NCI-H345 treated with DMSO at 0.1 percent for 48 hours (cell line): ENCODE measurements around the gene CDR2.

Source experiments
- DNase-seq: peaks from one replicate; lab custom pipeline; 2025; ENCODE audit not compliant: unreplicated experiment; lab: John Stamatoyannopoulos, UW

Gene CDR2

DNA sequence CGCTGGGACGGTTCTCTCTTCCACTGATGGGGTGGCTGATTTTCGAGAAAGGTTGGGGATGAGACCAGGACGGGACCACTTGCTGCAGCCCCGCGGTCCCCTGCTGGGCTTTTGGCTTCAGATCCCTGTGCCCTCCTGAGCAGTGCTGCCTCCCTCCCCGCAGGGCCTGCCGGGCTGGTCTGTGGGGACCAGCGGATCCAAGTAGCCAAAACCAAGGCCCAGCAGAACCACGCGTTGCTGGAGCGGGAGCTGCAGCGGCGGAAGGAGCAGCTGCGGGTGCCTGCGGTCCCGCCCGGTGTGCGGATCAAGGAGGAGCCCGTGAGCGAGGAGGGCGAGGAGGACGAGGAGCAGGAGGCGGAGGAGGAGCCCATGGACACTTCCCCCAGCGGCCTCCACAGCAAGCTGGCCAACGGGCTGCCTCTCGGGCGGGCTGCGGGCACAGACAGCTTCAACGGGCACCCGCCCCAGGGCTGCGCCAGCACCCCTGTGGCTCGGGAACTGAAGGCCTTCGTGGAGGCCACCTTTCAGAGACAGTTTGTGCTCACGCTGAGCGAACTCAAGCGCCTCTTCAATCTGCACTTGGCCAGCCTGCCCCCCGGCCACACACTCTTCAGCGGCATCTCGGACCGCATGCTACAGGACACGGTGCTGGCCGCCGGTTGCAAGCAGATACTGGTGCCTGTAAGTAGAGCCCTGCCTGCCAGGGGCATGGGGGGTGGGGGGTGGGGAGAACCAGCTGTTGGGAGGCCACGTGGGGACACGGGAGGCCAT lies 48.6 kb downstream of the CDR2 start:
- no peak for DNase-seq

DNA sequence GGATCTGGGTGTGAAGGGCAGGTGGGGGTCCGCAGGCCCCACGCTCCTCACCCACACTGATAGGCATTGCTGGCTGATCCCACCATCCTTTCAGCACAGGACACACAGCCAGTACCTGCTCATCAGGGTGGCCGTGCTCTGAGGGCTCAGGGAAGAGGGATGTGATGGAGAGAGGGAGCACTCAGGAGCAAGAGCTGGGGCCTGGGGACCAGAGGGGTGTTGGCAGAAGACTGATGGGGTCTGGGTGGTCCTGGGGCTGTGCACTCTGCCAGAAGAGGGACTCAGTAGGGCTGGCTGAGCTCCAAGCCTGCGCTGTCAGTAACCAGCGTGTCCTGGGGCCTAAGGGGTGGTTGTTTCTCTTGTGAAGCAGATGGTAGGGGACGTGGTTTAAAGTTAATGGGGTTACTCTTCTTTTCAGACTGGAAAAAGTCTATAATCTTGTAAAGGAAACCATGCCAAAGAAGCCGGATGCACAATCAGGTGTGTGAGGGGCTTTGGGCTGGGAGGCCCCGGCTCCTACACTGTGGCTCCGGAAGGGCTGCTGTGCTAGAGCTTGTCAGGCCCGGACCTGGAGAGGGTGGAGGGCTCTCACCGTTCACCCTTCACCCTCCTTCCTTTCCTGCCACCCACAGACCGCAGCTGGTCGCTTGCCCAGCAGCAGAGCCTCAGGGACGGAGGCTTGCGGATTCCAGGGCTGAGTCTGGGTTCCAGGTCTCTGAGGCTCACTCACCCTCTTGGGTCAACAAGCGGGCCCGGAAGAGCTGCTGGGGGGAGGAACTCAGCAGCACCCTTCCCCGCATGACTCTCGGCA lies 49.4 kb downstream of the CDR2 start:
- no peak for DNase-seq

DNA sequence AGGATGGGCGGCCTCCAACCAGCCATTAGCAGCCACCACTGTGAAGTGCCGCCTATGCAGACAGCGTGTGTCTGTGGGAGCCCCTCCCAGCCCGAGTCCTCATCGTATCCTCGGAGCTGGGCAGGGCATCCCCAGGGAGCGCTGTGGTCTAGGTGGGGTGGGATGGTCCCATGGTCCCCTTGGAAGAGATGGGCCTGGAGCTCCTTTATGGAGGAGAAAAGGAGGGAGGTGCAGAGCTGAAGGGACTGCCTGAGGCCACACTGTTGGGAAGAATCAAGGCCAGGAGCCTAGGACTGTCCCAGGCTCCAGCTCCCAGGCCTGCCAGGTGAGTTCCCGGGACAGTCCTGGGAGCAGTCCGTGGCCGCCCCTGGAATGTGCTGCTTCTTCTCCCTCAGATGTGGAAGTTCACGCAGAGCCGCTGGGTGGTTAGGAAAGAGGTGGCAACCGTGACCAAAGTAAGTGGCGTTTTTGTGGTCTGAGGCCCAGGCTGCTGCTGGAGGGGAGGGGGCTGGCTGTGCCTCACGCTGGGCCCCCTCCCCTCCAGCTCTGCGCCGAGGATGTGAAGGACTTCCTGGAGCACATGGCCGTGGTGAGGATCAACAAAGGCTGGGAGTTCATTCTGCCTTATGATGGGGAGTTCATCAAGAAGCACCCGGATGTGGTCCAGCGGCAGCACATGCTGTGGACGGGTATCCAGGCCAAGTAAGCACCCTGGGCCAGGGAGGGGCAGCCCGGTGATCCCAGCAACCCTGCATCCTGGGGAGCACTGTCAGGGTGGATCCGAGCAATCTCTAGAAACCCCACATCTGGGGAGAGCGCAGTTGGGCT lies 50.2 kb downstream of the CDR2 start:
- no peak for DNase-seq

DNA sequence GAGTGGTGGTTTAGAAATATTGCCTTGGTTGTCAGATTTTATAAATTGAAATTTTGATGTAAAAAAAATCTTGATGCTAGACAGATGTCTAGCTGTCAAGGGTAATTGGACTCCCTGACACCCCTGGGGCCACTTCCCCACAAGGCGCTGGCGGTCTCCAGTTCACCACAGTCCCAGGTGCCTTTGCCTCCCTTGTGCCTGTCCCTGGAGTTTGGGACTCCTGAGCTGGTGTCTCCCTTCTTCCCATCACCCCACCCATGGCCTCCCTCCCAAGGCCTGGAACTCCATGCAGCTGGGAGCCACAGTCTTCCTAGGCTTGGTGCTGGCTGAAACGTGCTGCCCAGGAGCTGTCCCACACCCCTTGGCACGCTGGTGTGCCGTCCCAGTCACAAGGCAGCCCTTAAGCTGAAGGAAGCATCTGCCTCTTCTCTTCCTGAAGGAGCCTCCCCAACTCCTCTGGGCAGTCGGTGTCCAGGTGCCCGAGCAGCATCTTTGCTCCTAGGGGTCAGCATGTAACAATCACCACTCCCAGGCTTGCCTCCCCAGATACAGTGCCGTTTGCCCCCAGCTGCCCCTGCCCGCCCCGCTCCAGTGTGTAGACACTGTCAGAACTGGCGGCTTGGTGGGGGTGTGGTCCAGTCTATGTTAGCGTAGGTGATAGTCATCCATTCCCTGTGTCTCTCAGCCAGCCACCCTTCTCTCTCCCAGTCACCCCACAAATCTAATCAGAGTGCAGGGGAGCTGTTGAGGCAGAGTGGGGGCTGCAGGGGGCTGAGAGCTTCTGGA lies 51.1 kb downstream of the CDR2 start:
- no peak for DNase-seq

DNA sequence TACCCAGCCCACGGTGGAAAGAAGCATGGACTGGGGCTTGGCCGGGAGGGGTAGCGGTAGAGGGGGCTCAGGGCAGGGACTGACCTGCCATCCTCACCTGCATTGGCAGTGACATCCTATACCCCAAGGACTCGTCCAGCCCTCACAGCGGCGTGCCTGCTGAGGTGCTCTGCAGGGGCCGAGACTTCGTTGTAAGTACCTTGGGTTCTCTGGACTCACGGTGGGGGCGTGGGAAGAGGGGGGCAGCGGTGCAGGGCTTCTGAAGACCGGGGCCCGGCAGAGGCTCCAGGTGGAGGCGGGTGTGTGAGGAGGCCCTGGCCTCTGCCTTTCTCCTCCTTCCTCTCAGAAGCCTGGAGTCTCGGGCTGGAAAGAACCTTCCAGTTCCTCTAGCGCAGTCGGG lies 51.7 kb downstream of the CDR2 start:
- DNase-seq, result no peak

DNA sequence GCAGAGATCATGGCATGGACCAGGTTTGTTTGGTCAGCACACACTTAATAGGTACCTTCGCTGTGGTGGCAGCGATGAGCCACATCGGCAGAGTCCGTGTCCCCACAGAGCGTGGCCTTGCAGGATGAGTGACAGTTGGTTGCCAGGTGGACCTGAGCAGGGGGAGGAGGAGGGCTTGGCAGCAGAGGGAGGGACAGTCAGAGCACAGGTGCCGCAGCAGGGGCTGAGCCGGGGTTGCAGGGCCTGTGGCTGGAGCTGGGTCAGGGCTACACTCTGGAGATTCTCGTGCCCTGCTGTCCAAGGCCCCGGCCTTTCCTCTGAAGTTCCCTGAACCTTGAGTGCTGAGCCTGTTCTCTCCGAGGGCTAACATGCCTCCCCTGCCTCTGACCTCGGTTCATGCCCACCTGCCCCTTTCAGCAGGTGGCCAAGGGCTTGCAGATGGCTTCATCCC lies 52.4 kb downstream of the CDR2 start:
- DNase-seq, result no peak

DNA sequence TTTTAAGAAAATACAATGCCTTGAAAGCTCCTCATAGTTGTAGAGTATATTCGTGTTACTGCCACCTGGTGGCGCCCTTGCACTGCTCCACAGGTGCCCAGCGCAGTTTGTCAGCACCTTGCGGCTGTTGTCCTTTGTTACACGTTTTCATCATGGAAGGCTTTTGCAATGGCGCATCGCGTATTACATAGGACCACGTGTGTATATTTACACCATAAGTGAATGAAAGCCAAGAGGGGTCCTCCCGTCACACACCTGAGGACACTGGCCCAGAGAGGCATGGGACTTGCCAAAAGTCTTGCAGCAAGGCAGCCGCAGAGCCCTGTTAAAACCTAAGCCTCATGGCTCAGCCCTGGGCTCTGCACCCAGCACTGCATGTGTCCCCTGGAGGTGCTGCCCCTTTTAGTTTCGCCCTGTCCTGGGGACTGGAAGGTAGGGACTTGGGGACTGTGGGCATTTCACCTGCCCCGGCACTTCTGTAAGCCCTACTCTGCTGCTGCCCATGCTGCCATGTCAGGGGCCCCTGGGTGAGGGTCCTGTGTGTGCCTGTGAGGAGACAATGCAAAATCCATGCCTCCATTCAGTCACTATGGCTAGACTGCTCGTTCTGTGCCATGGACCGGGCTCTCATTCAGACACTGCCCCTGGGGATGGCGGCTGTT lies 52.9 kb downstream of the CDR2 start:
- peak; percentile 17 for DNase-seq

DNA sequence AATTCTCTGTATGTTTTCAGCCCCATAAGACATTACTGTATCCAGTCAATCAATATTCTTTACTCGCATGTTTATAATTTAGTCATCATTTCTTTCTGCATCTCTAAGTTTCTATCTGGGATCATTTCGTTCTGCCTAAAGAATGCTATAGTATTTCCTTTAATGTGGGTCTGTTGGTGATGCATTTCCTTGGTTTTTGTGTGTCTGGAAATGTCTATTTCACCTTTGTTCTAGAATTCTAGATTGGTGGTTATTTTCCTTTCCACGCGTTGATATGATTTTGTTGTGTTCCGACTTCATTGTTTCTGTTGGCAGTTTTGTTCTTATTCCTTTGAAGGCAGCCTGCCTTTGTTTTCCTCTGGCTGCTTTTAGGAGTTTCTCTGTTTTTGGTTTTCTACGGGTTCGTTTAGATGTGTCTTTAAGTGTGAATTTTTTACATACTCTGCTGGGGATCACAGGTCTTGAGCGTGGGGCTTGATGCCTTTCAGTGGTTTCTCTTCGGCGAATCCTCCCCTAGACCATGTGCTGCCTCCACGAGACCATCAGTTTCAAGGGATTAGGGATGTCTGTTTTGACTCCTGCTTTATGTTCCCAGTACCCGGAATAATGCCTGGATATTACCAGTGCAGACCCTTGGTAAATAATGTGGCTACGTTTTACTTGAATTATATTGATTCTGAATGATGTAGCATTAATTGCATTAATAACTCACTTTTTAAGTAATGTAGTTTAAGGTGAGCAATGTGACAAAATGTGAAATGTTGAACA lies 53.7 kb downstream of the CDR2 start:
- DNase-seq, result no peak

DNA sequence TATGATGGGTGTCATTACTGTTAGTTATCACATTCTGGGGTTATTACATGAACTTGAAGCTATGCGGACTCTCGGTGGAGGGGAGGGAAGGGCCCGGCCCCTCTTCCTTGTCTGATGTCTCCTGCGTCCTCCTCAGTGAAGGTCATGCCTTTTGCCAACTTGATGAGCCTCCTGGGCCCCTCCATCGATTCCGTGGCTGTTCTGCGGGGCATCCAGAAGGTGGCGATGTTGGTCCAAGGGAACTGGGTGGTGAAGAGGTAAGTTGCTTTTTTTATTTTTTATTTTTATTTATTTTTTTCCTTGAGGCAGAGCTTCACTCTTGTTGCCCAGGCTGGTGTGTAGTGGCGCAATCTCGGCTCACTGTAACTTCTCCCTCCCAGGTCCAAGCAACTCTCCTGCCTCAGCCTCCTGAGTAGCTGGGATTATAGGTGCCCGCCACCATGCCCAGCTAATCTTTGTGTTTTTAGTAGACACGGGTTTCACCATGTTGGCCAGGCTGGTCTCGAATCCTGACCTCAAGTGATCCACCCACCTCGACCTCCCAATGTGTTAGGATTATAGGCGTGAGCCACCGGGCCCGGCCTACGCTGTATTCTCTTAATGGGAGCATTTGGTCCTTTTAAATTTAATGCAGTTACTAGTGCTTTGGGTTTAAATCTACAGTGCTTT lies 55.6 kb downstream of the CDR2 start:
- no peak for DNase-seq

DNA sequence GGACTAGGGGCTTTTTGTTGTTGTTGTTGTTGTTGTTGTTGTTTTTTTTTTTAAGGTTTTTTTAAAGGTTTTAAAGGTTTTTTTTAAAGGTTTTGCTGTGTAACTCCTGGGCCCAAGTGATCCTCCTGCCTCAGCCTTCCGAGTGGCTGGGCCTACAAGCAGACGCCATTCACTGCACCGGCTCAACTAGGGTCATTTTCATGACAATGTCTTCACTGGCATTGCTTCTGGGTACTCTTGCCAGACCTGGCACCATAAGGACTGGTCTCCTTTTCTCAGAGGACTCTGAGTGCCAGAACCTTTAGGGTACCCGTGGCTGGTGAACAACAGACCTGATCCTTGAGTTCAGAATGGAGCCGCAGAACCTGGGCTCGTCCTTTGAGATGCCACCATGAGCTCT lies 56.8 kb downstream of the CDR2 start:
- DNase-seq, result no peak

DNA sequence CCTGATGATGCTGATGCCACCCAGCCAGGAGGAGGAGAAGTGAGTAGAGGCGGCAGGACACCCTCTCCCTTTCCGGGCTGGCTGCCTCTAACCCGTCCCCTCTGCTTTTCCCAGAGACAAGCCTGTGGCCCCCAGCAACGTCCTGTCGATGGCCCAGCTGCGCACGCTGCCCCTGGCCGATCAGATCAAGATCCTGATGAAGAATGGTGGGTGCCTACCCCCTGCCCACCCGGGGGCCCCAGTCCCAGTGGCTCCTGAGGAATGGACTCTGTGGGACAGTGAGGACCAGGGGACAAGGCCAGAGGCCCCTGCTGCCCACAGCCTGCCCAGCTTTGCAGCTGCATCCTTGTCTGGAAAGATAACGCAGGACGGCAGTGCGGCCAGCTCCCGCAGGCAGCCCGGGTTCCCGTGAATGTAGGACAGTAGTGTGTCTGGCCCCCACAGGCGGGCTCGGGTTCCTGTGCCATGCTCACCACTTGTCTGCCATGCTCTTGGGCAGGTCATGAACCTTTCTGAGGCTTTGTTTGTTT lies 57.4 kb downstream of the CDR2 start:
- DNase-seq, result no peak

DNA sequence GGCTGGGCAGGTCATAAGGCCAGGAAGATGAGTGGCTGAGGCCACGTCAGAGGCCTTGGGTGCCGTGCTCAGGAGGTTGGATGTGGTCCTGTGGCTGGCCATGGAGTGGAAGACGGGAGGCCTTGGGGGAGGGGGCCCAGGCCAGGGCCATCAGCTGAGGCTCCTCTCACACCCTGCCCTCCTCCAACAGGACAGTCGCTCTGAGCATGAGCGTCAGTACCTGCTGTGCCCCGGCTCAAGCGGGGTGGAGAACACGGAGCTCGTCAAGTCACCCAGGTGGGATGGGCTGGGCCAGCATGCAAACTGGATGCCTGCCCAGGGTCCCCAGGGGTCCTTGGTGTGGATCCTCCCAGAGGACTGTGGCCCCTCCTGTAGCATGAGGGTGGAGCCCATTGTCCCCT lies 58.0 kb downstream of the CDR2 start:
- DNase-seq, result no peak

DNA sequence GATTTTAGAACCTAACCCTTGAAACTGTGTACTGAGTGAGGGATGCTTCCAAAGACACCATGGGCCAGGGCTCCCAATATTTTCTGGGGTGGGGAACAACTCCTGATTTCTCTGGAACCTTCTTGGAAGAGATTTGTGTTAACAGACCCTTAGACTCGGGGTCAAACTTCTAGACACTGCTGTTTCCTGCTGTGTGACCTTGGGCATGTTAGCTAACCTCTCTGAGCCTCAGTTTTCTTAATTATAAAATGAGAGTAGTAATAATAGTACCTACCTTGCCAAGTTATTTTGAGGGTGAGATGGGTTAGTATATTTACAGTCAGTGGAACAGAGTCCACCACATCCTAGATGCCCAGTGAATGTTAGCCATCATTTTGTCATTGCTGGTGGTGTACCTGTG lies 58.4 kb downstream of the CDR2 start:
- no peak for DNase-seq

DNA sequence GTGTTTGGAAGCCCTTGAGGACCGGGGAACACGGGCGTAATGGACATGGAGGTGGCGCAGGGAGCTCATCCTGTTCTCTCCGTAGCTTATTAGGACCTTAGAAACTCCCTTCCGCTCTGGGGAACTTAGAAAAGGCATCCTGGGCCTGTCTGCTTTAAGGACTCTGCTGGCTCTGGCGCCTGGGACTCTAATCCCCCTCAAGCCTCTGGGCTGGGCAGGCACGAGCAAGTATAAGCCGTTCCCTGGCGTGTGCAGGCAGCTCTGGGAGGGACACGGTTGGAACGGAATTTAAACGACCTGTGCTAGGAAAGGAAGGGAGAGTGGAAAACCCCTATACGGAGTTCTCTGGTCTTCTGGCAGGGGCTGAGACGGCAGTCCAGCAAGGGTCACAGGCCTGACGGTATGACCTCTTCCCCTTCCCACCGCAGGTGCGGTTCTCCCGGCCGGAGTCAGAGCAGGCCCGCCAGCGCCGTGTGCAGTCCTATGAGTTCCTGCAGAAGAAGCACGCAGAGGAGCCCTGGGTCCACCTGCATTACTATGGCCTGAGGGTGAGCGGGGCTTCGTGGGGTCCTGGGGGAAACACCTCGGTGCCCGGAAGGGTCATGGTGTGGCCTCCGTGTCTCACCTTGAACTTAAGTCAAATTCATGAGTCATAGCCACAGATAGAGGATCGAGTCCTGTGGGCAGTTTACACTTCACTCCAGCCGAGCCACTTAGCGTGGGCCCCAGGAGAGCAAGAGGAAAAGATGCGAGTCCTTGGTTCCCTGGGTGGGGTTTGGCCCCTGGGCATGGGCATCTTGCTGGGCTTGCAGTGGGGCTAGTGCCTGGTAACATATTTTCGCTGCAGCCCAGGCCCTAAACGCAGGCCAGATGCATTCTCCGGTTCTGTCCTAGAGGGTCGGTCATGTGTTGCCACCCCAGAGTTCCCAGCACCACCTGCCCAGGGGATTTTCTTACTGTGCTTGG lies 59.5 kb downstream of the CDR2 start:
- no peak for DNase-seq

DNA sequence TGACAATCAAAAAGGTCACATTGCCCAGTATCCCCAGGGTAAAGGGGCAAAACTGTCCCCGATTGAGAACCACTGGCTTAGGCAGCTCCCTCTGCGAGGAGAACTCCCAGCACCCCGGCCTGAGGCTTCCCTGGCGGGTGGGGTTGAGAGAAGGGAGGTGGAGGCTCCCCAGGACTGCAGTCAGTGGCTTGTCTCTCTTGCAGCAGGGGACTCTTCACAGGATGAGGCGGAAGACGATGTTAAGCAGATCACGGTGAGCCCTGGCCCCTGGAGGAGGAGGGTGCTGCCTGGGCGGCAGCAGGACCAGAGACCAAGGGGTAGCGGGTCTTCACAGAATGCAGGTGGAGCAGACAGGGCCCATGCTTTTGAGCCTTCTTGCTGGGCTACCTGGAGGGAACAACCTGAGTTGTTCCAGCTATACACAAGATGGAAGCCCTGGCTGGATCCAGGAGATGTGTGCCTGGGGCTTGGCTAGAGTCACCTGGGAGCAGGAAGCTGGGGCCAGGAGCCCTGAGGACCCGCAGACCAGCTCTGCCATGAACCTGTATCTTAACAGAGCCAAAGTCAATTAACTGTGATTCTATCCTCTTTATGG lies 60.4 kb downstream of the CDR2 start:
- DNase-seq, result no peak

DNA sequence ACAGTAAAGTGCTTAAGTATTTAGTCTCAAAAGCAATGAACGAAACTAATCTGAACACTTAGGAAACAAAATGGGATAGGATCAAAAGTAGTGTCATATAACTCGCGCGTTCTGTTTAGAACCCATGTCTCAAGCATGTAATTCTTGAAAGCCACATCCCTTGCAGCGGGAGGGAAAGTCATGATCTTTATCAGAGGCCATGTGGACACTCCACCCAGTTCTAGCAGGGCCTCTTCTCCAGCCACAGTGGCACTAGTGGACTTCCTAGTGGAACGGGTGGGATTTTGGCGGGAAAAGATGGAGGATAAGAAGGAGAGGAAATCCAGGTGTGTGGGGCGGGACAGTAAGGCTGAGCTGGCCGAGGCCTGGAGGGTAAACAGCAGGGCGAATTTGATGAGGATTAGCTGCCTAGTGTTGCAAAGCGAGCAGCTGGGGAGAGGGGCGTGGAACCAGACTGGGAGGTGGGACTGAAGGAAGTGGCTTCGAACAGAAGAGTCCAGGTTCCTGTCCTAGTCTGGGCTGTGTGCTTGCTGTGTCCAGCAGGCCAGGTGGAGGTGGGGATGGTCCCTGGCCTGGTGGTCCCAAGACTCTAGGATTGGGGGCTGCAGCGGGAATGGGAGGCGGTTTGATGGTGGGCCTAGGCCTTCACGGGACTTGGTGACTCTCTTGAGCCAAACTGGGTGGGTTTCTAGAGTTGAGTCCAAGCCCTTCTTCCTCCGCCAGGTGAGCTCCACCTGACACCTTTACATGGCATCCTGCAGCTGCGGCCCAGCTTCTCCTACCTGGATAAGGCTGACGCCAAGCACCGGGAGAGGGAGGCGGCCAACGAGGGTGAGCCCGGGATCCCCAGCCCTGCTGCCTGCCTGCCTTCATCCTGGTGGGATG lies 61.3 kb downstream of the CDR2 start:
- no peak for DNase-seq
